K562 treated with DMSO at 1 percent for 12 hours (cell line): Measurements from ENCODE around the gene WNT2B. TPM values are rescaled to one million over a fixed set of nuclear protein-coding genes. Genes with fewer than 3 reads are reported as not detected.

ENCODE experiments used
- total RNA-seq: library from RNA; unstranded; fragments of 300-600 nt; gene quantifications from 2 replicates; pipeline ENCODE4 v1.2.3, GENCODE V29; 2022; ENCODE audit not compliant: insufficient read depth

The WNT2B gene
- total RNA-seq = 0.51 TPM in 1 of 2 replicates, not detected in the other

DNA sequence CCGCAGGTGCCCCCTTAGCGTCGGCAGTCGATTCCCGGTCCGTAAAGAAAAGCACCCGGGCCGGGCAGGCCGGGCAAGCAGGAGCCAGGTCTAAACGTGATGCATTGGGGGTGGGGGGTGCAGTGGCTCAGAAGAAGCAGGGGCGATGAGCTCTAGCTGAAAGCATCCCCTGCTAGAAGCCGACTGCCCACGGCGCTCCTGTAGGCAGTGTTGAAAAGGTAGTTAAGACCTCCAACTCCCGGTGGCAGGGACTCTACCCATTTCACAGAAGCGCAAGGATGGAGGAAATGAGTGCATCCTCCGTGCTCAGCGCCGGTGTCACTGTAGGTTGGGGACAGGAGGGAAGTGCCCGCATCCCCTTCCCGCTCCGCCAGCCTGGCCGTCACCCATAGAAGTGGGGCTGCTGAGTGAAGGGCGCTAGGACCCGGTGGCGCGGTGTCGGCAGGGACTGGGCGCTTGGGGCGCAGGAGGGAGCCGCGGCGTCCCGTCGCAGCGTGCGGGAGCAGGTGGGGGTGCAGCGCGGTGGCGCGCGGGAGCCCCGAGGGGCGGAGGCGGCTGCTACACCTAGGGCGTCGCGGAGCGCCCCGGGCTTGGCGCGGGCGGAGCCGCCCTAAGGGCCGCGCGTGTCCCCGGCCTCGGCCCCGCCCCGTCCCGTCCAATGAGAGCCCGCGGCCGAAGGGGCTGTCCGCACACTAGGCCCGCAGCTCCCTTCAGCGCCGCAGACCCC lies at the start of gene WNT2B:
WNT2B (plus strand) TSS at position 688 of the 727 bp plus-strand sequence. CDS start 298 bp downstream, outside the sequence.

Other genes starting within 250 kb of the WNT2B start
- gene CTTNBP2NL, start 112.8 kb upstream of the WNT2B start, total RNA-seq = 0.42 and 2.1 TPM in 2 replicates
- gene ST7L, start 110.2 kb downstream of the WNT2B start, total RNA-seq = 11.8 and 17.1 TPM in 2 replicates
- 66.4 and 149 TPM in 2 replicates for gene CAPZA1, start 110.9 kb downstream of the WNT2B start, total RNA-seq
- gene MOV10, start 165.7 kb downstream of the WNT2B start, total RNA-seq = 88.3 and 133 TPM in 2 replicates
- gene RHOC, start 198.2 kb downstream of the WNT2B start, total RNA-seq = 252 and 283 TPM in 2 replicates
- 1.2 and 1.9 TPM in 2 replicates for gene PPM1J, start 206.4 kb downstream of the WNT2B start, total RNA-seq